GM19452 (cell line): ENCODE data around the gene NXT1.
"Not testable (repeated sequence)": the region's sequence is repeated elsewhere in the genome, so short reads cannot be mapped to it uniquely, and the experiment has no call there.

ENCODE experiments used
- ATAC-seq: cut with Tn5 transposase; IDR thresholded peaks from one replicate; pipeline ENCODE4 v1.9.1; 2021; ENCODE audit not compliant: unreplicated experiment

The NXT1 gene

GRCh38 chr20:23350196-23350903, at the start of gene NXT1:
Gene NXT1, plus strand, starts transcription at chr20:23350791. Its CDS starts 3,251 bp downstream, at chr20:23354042.
- ATAC-seq, result peak; percentile 87

GRCh38 chr20:23301436-23302050, 49.0 kb upstream of the NXT1 start:
- ATAC-seq, result no peak

- ATAC-seq, result no peak
Observed at GRCh38 chr20:23302386-23302785, 48.2 kb upstream of the NXT1 start.

- ATAC-seq, result no peak
Observed at GRCh38 chr20:23302801-23303200, 47.8 kb upstream of the NXT1 start.

GRCh38 chr20:23303325-23304102, 47.1 kb upstream of the NXT1 start:
- no peak for ATAC-seq

GRCh38 chr20:23304616-23305015, 46.0 kb upstream of the NXT1 start:
- ATAC-seq, result no peak

- no peak for ATAC-seq
Observed at GRCh38 chr20:23305098-23305497, 45.5 kb upstream of the NXT1 start.

GRCh38 chr20:23307393-23307792, 43.2 kb upstream of the NXT1 start:
- ATAC-seq, result not testable (repeated sequence)

GRCh38 chr20:23308024-23308423, 42.6 kb upstream of the NXT1 start:
- no peak for ATAC-seq

- ATAC-seq, result no peak
Observed at GRCh38 chr20:23308908-23309307, 41.7 kb upstream of the NXT1 start.

GRCh38 chr20:23309781-23310180, 40.8 kb upstream of the NXT1 start:
- no peak for ATAC-seq

GRCh38 chr20:23311947-23312506, 38.6 kb upstream of the NXT1 start:
- ATAC-seq, result no peak

GRCh38 chr20:23313271-23313670, 37.3 kb upstream of the NXT1 start:
- ATAC-seq, result no peak

- ATAC-seq, result no peak
Observed at GRCh38 chr20:23314699-23315098, 35.9 kb upstream of the NXT1 start.

GRCh38 chr20:23315099-23315498, 35.5 kb upstream of the NXT1 start:
- no peak for ATAC-seq

- ATAC-seq, result no peak
Observed at GRCh38 chr20:23316626-23317025, 34.0 kb upstream of the NXT1 start.

- no peak for ATAC-seq
Observed at GRCh38 chr20:23317081-23317480, 33.5 kb upstream of the NXT1 start.

GRCh38 chr20:23318347-23318746, 32.2 kb upstream of the NXT1 start:
- ATAC-seq, result no peak

- no peak for ATAC-seq
Observed at GRCh38 chr20:23320317-23320716, 30.3 kb upstream of the NXT1 start.

- ATAC-seq, result no peak
Observed at GRCh38 chr20:23325107-23325506, 25.5 kb upstream of the NXT1 start.

GRCh38 chr20:23326774-23327173, 23.8 kb upstream of the NXT1 start:
- no peak for ATAC-seq
